SU-DHL-6 (cell line): ENCODE data around the gene GATAD2B.

Experiments used
- H2AFZ ChIP-seq: fragments of 200-600 bp; sonication (generic); 2 replicates; pipeline ENCODE4 v1.6.1; 2014; ENCODE audit warnings: low read depth, mild to moderate bottlenecking, moderate library complexity, mixed read lengths, antibody characterized with exemption, low read length; ENCODE audit not compliant: severe bottlenecking
- H3F3A ChIP-seq: fragments of 200-600 bp; shearing (Covaris generic); 2 replicates; pipeline ENCODE4 v1.6.0; 2016; ENCODE audit warnings: antibody characterized with exemption, mild to moderate bottlenecking; ENCODE audit not compliant: insufficient read depth
- H3K27ac ChIP-seq: fragments of 200-600 bp; sonication (generic); 2 replicates; pipeline ENCODE4 v1.5.1; 2016; ENCODE audit warnings: low read depth, mild to moderate bottlenecking, low read length, moderate library complexity, mixed read lengths
- H3K27me3 ChIP-seq: fragments of 200-600 bp; sonication (generic), shearing (Covaris generic); 2 replicates; pipeline ENCODE4 v1.6.0; 2014; ENCODE audit warnings: mild to moderate bottlenecking, low read length
- H3K36me3 ChIP-seq: fragments of 200-600 bp; sonication (generic); 2 replicates; pipeline ENCODE4 v1.6.1; 2014; ENCODE audit warnings: mild to moderate bottlenecking, low read length, mixed read lengths
- H3K4me2 ChIP-seq: fragments of 300-600, 200-600 bp; shearing (Covaris generic), sonication (generic); 2 replicates; pipeline ENCODE4 v1.6.0; 2014; ENCODE audit warnings: low read length, low read depth, mild to moderate bottlenecking; ENCODE audit not compliant: poor library complexity, severe bottlenecking
- H3K4me3 ChIP-seq: fragments of 200-600 bp; sonication (generic); 2 replicates; pipeline ENCODE4 v1.5.1; 2014; ENCODE audit warnings: antibody characterized with exemption, low read length, mild to moderate bottlenecking, mixed read lengths; ENCODE audit not compliant: insufficient read depth, poor library complexity, severe bottlenecking
- H3K79me2 ChIP-seq: fragments of 200-600 bp; sonication (generic); 2 replicates; pipeline ENCODE4 v1.6.1; 2014; ENCODE audit warnings: mild to moderate bottlenecking, low read length, moderate library complexity; ENCODE audit not compliant: insufficient read depth
- H3K9ac ChIP-seq: fragments of 200-600 bp; sonication (generic); 2 replicates; pipeline ENCODE4 v1.7.0; 2014; ENCODE audit warnings: mild to moderate bottlenecking, low read length
- H3K9me2 ChIP-seq: fragments of 200-600 bp; sonication (generic); replicated peaks from 2 replicates; pipeline ENCODE4 v1.6.1; 2014; ENCODE audit warnings: low read length; ENCODE audit not compliant: insufficient read depth
- H3K9me3 ChIP-seq: fragments of 200-600 bp; sonication (generic); 2 replicates; pipeline ENCODE4 v1.6.1; 2014; ENCODE audit warnings: low read length, mixed read lengths; ENCODE audit not compliant: insufficient read depth
- H4K20me1 ChIP-seq: fragments of 200-600 bp; sonication (generic); 2 replicates; pipeline ENCODE4 v1.6.1; 2014; ENCODE audit warnings: low read depth, mild to moderate bottlenecking, antibody characterized with exemption, low read length, moderate library complexity, mixed read lengths
- CTCF ChIP-seq: fragments of 200-600 bp; sonication (generic); IDR thresholded peaks from one replicate; pipeline ENCODE4 v1.5.1; 2017; ENCODE audit warnings: antibody characterized with exemption, mild to moderate bottlenecking, low read length, moderate library complexity; ENCODE audit not compliant: insufficient read depth, poor library complexity, severe bottlenecking
- EZH2phosphoT487 ChIP-seq: fragments of 200-600 bp; sonication (generic), shearing (Covaris generic); conservative IDR thresholded peaks from 2 replicates; pipeline ENCODE4 v1.6.1; 2018; ENCODE audit warnings: mild to moderate bottlenecking, antibody characterized with exemption, low read length, moderate library complexity, mixed read lengths

The GATAD2B gene

GRCh38 chr1:153856763-153857162, 66.0 kb downstream of the GATAD2B start:
- H3K27me3 ChIP-seq, result no peaks in the 10 kb centered on the region
- H3F3A ChIP-seq, result peaks cover 39% of the 10 kb centered on the region
- no peak overlapping the region for H2AFZ ChIP-seq
- no peak overlapping the region for H3K9ac ChIP-seq
- TF ChIP-seq EZH2phosphoT487, result no peak
- TF ChIP-seq CTCF, result no peak
- no peak overlapping the region for H3K27ac ChIP-seq
- H3K79me2 ChIP-seq, result peaks cover 80% of the 10 kb centered on the region
- H4K20me1 ChIP-seq, result 0 out of 2 replicates have a peak, but pooled peaks cover 4% of the 10 kb centered on the region
- peaks cover 6% of the 10 kb centered on the region; the same call in 1 of the 2 replicates for H3K36me3 ChIP-seq
- no peak overlapping the region for H3K4me2 ChIP-seq
- H3K9me3 ChIP-seq, result no peaks in the 10 kb centered on the region
- H3K9me2 ChIP-seq, result no peaks in the 10 kb centered on the region
- no peak overlapping the region for H3K4me3 ChIP-seq

- H3K9ac ChIP-seq, result no peak overlapping the region
- peak overlapping the region; percentile 44; the same call in 1 of the 2 replicates for H3K27ac ChIP-seq
- no peaks in the 10 kb centered on the region for H3K27me3 ChIP-seq
- no peaks in the 10 kb centered on the region for H3K9me3 ChIP-seq
- no peak overlapping the region for H3K4me2 ChIP-seq
- peaks cover 6% of the 10 kb centered on the region; the same call in 1 of the 2 replicates for H3K36me3 ChIP-seq
- no peak overlapping the region for H3K4me3 ChIP-seq
- no peak overlapping the region for H2AFZ ChIP-seq
- TF ChIP-seq CTCF (no peak), EZH2phosphoT487 (no peak)
- no peaks in the 10 kb centered on the region for H3K9me2 ChIP-seq
- H3K79me2 ChIP-seq, result peaks cover 85% of the 10 kb centered on the region
- 0 out of 2 replicates have a peak, but pooled peaks cover 4% of the 10 kb centered on the region for H4K20me1 ChIP-seq
- H3F3A ChIP-seq, result peaks cover 57% of the 10 kb centered on the region
These were observed 70.6 kb downstream of the GATAD2B start for GRCh38 chr1:153852170-153852569.

GRCh38 chr1:153849487-153850185, 73.1 kb downstream of the GATAD2B start:
- Histone ChIP-seq H3F3A (peaks cover 44% of the 10 kb centered on the region), H3K36me3 (peaks cover 6% of the 10 kb centered on the region; the same call in 1 of the 2 replicates), H3K4me3 (peak overlapping the region; percentile 12), H3K79me2 (peaks cover 86% of the 10 kb centered on the region), H3K9me2 (no peaks in the 10 kb centered on the region), H3K9ac (peak overlapping the region; percentile 33; the same call in 1 of the 2 replicates), H3K9me3 (no peaks in the 10 kb centered on the region), H3K27me3 (no peaks in the 10 kb centered on the region), H2AFZ (no peak overlapping the region), H4K20me1 (0 out of 2 replicates have a peak, but pooled peaks cover 1% of the 10 kb centered on the region), H3K27ac (peak overlapping the region; percentile 95), H3K4me2 (peak overlapping the region; percentile 64)
- no peak for TF ChIP-seq CTCF
- TF ChIP-seq EZH2phosphoT487, result no peak
